ENCODE measurements around the gene TNFRSF13B. TPM values are rescaled to one million over a fixed set of nuclear protein-coding genes. Genes with fewer than 3 reads are reported as not detected.

TNFRSF13B gene
- total RNA-seq, 1 experiment from 2014 or later = 0.28 TPM

GRCh38 chr17:16972346-16972745 is 428 bp upstream of the TNFRSF13B start:
- no peak overlapping the region for H2BK15ac ChIP-seq (ENCODE audit: low read depth, low read length)
- H3K4me3 Mint-ChIP-seq = no peak overlapping the region
- H3K23ac ChIP-seq (ENCODE audit: insufficient read length, low read depth, low read length) = no peak overlapping the region
- TF ChIP-seq CTCF (conservative IDR thresholded peaks at IDR 0.05) = no peak
- H2BK120ac ChIP-seq (ENCODE audit: low read depth, low read length, poor library complexity, severe bottlenecking) = no peak overlapping the region
- H3K18ac ChIP-seq (ENCODE audit: insufficient read length, low read depth, low read length) = no peak overlapping the region
- no peak overlapping the region for H2AFZ ChIP-seq (ENCODE audit: low read length)
- no peaks in the 10 kb centered on the region for H3K36me3 Mint-ChIP-seq (ENCODE audit: insufficient read depth in 1 of 3, low read depth in 3 of 3)
- H3K9me3 Mint-ChIP-seq = no peaks in the 10 kb centered on the region; a peak in 1 of 5 replicates
- H4K20me1 ChIP-seq (ENCODE audit: control insufficient read depth, insufficient read depth, insufficient read length) = no peaks in the 10 kb centered on the region
- H3K9me3 ChIP-seq (ENCODE audit: control insufficient read depth, low read depth, low read length) = no peaks in the 10 kb centered on the region
- H3K79me2 ChIP-seq (ENCODE audit: insufficient read depth, low read length) = no peaks in the 10 kb centered on the region
- H3K27ac ChIP-seq (ENCODE audit: insufficient read length, low read depth, low read length) = no peak overlapping the region
- no peaks in the 10 kb centered on the region for H3K4me1 ChIP-seq (ENCODE audit: insufficient read depth, low read length)
- H3T11ph ChIP-seq (ENCODE audit: low read length) = no peak overlapping the region
- H4K91ac ChIP-seq (ENCODE audit: insufficient read length, low read depth, low read length) = no peak overlapping the region
- H4K5ac ChIP-seq (ENCODE audit: insufficient read length, low read depth, low read length) = no peak overlapping the region
- H2BK12ac ChIP-seq (ENCODE audit: insufficient read length, low read depth, low read length) = no peak overlapping the region
- H3K4me2 ChIP-seq (ENCODE audit: insufficient read depth, insufficient read length, low read length) = no peak overlapping the region
- no peaks in the 10 kb centered on the region for H3K27me3 ChIP-seq (ENCODE audit: insufficient read depth, low read length)
- H3K27ac Mint-ChIP-seq = no peak overlapping the region
- H3K23me2 ChIP-seq (ENCODE audit: insufficient read length, low read depth, low read length, poor library complexity, severe bottlenecking) = peaks cover 2% of the 10 kb centered on the region
- no CpG with 5 or more reads among the region's 6 CpGs for WGBS (ENCODE audit: extremely low coverage, insufficient read length, low lambda C conversion rate)
- H3K27me3 Mint-ChIP-seq (ENCODE audit: low read depth) = no peaks in the 10 kb centered on the region; the same call in none of the 2 replicates
- H3K56ac ChIP-seq (ENCODE audit: insufficient read length, low read depth, low read length) = no peak overlapping the region
- H3K79me1 ChIP-seq (ENCODE audit: insufficient read depth, low read depth, low read length, poor library complexity, severe bottlenecking) = no peaks in the 10 kb centered on the region
- no peak overlapping the region for H2BK5ac ChIP-seq (ENCODE audit: insufficient read length, low read length)
- H3K9ac ChIP-seq (ENCODE audit: extremely low read depth, insufficient read length, low read length) = no peak overlapping the region
- no peak overlapping the region for H3K14ac ChIP-seq (ENCODE audit: insufficient read depth, low read length)
- H3K4me1 Mint-ChIP-seq = peaks cover 6 to 16% of the 10 kb centered on the region in 2 experiments
- H3K4ac ChIP-seq (ENCODE audit: low read depth, low read length) = no peak overlapping the region
- no peak overlapping the region for H2BK20ac ChIP-seq (ENCODE audit: low read depth, low read length, poor library complexity, severe bottlenecking)
- DNase-seq = peak; percentile 19
- H2AK5ac ChIP-seq (ENCODE audit: insufficient read length, low read length) = no peak overlapping the region
- H4K8ac ChIP-seq (replicated peaks; ENCODE audit: insufficient read length, low read depth, low read length) = no peak overlapping the region

Measured in H9 (cell line).